KBM-7 (cell line): Measurements from ENCODE around the gene SLC6A9.

Experiments
- DNase-seq: peaks from one replicate; pipeline ENCODE4 v3.0.0-alpha.2; 2015
- in situ Hi-C: fragments of 300-500 bp; cut with MboI; formaldehyde crosslinking; loops from 2 replicates; pipeline ENCODE4 v1.14.3; 2020; ENCODE audit warnings: low sequenced_read_pairs, low pct_unique_long_range_greater_than_20kb, mixed read lengths

Gene SLC6A9

DNA sequence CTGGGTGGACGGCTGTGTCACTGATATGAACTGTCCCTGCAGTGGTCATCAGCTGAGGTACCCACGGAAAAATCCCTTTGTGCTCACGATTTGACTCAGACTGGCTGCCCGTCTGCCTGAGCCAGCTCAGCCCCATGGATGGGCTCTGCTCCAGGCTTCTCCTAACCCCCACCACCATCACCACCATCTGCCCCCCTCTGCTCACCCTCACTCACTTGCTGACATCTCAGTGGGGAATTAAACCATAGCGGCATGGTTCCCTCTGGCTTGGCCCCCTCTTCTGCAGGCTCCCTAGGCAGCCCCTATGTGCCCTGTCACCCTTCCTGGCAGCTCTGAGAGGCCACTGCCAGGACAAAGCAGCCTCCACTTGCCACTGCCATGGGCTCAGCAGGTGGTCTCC lies 17.3 kb downstream of the SLC6A9 start:
- in situ Hi-C loops = no loop called here
- DNase-seq = no peak

DNA sequence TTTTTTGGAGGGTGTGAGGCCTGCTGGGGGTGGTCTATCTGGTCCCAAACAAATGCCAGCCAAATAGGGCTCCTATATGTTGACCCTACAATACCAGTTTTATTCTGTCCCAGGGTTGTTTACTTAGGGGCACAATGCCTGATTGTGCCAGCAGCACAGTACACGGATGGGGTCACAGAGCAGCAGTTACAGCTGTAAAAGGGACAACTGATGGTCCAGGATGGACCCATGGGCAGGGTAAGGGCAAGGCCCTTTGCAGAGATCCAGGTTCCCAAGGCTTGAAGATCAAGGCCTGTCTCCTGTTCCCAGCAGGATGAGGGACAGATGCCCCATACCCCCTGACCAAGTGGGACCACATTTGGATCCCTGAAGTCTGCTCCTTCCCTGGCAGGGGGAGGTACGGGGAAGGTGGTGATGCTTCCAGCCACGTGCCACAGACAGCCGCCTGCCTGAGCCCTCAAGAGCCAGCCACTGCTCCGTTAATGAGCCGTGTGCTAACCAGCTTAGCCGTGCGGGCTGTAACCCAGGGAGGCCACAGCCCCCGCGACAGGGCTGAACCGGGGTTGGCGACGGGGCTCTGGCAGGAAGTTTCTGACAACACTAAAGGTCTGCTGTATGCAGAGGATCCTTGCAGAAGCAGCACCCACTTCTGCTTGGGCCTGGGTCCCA lies 18.2 kb downstream of the SLC6A9 start:
- peak; percentile 70 for DNase-seq
- in situ Hi-C loops = no loop called here

DNA sequence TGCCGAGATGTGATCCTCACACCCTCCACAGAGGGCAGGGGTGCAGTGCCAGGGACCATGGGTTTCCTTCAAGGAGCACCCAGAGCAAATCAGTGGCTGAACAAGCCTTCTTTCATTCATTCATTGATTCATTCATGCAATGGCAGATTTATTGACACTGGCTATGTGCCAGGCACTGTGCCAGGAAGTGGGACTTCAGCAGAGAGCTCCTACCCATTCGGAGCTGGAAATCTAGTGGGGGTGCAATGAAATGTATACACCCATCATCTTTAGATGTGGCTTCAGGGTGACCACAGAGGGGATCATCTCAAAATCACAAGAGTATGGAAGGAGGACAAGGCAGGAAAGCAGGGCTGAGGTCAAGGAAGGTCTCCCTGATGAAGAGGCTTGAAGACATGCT lies 18.9 kb downstream of the SLC6A9 start:
- in situ Hi-C loops = no loop called here
- no peak for DNase-seq

DNA sequence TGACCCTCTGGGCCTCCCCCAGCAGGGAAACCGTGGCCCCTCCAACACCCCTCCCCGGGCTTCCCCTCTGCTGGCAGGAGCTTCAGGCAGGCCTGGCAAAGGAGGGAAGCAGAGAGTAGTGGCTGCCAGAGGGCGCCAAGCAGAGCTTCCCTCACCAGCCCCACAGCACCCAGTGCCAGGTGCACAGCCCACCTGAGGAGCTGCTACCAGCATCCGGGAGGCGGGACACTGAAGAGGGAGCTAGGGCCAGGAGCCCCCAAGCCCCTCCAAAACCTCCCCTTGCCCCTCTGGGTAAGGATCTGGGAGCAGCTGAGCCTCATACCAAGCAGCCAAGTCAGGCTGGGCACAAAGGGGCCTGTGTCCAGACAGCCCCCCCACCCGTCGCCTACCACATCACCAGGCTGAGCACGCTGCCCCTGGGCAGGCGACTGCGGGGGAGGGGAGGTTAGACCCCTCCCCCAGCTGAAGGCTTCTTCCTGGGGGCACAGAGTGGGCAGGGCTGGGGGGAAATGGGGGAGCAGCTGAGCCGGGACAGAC lies 20.3 kb downstream of the SLC6A9 start:
- DNase-seq = no peak
- in situ Hi-C loops = no loop called here

DNA sequence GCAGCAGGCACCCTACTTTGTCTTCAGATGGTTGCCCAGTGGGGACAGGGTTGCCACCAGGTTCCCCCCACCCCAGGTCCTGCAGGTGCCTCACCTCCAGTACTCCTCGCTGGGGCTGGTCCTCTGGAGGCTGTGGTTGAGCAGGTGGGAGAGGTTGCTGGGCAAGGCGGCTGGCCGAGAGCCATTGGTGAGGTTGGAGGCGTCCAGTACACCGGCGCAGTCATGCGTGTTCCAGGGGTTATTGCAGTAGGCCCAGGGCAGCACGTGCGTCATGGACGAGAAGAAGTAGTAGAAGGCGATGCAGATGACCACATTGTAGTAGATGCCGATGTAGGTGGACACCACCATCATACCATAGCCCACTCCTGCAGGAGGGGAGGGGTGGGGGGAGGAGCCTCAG lies 23.0 kb downstream of the SLC6A9 start:
- in situ Hi-C loops = no loop called here

DNA sequence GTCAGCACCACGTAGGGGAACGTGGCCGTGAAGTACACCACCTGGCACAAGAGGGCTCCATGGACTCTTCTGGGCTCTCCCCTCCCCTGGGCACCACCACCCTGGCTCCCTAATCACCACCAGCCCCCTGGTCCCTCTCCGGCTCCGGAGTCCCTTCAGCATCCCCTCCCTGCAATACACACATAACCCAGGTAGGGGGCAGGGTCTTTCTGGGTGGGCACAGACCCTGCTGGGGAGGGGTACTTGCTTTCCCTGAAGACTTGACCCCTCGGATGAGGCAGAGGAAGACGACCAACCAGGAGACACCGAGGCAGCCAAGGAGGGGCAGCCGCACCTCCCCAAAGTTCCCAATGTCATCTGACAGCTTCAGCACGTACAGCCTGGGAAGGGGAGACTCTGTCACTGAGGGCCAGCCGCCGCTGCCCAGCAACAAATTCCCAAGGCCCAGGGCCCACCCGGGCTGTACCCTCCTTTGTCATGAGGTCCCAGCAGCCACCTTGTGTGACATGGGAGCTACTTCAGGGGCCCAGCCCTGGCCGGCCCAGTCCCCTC lies 28.6 kb downstream of the SLC6A9 start:
- in situ Hi-C loops = no loop called here

More for the DNA sequence above, 23.0 kb downstream of the SLC6A9 start:
- DNase-seq = no peak

DNA sequence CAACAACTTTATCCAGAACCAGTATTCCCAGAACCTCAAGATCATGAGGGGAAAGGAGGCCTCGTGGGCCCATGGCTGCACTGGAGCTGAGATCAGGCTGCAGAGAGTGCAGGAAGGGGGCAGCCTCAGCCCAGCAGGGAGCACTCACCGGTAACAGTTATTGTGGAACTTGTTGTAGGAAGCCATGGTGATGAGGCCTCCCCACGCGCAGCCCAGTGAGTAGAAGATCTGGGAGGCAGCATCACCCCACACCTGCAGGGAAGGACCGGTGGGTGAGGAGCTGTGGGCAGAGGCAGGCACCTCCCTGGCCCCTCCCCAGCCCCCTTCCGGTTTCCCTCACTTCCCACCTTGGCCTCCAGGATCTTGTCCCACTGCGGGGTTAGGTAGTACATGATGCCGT lies 29.1 kb downstream of the SLC6A9 start:
- in situ Hi-C loops = no loop called here
- DNase-seq = no peak

More for the DNA sequence above, 28.6 kb downstream of the SLC6A9 start:
- DNase-seq = no peak

DNA sequence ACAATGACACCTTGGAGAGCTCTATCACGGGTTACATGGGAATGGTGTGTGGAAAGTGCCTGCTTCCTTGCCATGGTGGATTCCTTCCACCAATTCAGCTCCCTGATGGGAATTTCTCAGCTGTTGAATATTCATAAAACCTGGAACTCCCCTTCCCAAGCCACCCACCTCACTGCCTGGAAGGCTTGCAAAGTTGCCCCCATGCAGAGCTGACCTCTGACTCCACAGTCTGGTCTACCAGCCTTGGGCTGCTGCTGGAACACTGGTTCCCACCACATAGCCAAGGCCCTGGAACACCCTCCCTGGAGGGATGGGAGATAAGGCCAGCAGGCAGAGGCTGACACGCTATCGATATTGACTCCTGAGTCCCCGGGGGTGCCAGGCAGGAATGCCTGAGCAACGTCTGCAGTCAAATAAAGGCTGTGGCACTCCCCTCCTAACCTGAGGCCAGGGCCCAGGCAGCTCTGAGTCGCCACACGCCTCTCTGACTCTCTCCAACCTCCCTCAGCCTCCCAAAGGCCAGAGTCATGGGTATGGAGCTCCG lies 31.1 kb downstream of the SLC6A9 start:
- DNase-seq = no peak
- in situ Hi-C loops = no loop called here

DNA sequence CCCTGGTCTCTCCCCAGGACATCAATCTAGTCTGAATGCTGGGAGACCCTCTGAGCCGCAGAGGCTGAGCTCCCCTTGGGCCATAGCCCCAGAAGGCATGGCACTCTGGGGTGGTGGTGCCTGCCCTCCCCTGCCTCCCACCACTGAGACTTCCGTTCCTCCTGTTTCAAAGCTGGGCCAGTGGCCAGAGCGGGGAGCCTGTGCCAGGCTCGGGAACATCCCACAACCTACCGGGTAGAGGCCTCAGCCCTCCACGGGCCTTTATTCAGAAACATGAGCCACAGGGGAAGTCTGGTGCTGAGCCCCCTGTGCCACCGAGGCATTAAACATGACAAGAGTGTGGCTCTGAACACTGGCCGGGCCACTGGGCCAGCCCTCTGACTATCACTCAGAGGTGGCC lies 31.8 kb downstream of the SLC6A9 start:
- in situ Hi-C loops = no loop called here
- no peak for DNase-seq

DNA sequence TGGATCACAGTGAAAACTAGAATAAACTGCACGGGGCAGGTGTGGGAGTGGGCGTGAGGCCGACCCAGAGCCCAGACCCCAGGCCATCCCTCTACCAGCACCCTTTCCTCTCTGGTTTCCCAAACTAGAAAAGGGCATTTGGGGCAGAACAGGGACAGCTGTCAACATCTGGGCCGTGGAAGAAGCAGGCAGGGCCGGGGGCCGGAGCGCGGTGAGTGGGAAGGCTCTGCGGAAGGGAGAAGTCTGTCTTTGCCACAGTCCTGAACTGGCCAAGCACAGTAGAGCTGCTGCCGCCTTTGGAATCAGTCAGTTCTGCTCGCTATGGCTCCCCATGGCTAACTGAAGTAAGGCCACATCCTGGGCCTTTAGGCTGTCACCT lies 33.3 kb downstream of the SLC6A9 start:
- in situ Hi-C loops = no loop called here
- DNase-seq = no peak

DNA sequence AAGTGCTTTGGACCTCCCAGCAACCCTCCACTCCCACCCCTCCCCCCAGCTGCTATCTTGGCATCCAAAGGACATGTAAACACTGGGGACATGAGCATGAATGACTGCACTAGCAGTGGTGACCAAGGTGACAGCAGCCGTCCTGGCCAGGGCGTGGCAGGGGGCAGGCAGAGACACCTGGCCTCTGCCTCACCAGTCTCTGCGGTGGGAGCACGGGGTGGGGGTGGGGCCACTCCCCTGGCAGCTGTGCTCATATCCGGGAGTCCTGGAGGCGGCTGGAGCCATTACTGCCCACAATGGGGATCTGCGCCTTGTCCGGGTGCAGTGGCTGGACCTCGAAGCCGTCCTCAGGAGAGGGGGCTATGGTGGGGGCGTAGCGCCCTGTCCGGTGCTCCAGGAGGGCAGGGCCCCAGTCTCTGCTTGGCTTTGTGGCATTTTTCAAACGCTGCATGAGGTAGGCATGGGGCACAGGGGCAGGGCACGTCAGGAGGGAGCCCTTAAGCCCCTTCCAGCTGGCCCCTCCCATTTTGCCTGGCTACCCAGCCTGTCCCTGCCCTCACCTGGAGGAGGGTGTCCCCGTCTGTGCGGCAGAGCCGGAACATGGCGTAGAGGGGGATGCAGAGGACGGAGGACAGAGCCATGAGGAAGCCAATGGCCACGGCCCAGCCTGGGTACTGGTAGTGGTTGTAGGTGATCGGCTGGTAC lies 33.8 kb downstream of the SLC6A9 start:
- no peak for DNase-seq
- in situ Hi-C loops = no loop called here

DNA sequence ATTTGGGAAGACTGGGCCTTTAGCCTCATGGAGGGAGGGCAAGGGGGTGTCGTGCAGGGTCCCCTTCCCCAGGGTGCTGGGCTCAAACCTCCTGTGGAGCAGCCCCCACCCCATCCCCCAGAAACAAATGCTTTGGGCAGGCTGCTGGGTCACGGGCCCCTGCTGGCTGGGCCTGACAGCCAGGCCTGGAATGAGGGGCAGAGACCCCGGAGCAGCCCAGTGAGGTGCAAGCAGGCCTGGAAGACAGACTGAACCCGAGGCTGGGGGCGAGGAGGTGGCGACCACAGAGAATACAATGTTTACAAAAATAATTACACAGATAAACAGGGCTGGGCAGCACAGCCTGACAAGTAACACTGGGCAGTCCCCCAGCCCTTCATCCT lies 34.5 kb downstream of the SLC6A9 start:
- DNase-seq = no peak
- in situ Hi-C loops = no loop called here

DNA sequence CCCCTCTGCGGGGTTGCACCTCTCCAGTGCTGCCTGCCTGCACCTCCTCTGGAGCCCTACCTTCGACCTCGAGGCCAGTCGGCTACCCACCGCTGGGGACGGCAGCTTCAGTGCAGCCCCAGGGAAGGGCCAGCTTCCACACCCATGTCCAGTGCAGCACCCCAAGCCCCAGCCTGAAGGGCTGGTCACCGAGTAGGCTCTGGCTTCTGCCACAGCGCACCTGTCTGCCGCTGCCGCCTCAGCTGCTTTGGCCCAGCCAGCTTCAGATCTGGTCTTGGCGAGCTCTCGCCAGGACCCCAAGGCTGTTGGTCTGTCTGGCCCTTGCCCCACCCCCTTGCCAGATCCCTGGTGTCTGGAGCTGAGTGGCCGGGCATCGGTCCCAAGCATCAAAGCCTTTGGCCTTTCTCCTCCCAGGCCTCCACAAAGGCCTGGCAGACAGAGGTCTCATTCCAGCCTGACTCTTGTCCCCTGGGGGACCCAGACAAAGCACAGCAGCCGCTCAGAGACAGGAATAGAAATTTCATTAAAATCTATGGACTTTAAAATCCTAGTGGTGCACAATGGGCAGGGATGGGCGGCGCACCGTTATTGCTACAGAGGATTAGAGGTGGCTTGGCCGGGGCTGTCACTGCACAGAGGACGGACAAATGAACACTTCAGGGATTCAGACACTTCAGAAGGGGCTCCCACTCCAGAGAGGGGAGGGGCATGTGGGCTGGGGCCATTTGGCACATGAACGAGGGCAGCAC lies 35.1 kb downstream of the SLC6A9 start:
- in situ Hi-C loops = no loop called here
- DNase-seq = no peak

DNA sequence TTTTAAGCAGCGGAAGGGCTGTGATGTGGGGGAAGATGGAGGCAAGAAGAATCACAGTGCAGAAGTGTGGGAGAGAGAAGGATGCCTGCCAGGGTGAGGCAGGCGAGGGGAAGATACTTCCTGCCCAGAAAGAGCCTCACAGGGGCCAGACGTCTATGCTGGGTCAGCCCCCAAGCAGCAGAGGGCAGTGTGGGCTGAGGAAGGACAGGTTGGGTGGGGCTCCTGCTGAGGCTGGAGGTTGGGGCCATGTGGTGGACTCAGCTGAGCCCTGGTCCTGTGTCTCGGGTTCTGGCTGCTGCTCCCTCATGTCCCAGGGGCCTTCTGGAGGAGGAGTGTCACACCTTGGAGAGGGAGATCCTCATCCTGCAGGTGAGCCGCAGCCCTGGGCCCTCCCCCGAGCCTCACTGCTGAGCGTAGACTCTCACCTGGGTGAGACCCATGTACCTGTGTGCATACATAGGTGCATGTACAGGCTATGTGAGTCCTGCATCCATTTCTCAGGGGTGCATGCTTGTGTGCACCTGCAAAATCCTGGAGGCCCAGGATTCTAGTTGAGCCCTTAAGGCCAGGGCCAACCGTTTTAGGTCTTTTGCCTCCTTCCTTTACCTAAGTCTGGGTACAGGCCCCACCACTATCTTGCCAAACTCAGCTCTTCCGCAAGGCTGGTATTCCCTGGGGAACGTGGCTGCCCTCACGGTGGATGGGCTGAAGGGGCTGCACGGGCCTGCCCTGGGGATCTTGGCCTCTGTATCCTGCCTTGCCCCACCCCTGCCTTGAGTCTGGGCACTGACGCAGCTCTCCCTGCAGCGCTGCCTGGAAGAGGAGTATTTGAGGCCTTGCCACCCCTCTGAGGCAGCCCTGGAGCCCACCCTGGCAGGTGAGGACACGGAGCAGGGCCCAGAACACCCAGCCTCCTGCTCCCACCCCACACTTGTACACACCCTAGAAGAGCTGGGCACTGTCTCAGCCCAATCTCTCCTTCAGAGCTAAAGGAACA lies 36.2 kb downstream of the SLC6A9 start:
- peak; percentile 69 for DNase-seq
- in situ Hi-C loops = no loop called here

DNA sequence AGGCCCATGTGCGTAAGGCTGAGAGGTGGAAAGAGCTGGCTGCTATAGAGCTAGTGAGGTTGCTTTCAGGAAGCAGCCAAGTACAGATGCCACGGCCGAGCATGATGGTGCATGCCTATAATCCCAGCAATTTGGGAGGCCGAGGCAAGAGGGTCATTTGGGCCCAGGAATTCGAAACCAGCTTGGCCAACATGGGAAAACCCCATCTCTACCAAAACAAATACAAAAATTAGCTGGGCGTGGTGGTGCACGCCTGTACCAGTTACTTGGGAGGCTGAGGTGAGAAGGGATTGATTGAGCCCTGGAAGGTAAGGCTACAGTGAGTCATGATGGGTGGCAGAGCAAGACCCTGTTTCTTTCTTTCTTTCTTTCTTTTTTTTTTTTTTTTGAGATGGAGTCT lies 37.2 kb downstream of the SLC6A9 start:
- no peak for DNase-seq
- in situ Hi-C loops = no loop called here

DNA sequence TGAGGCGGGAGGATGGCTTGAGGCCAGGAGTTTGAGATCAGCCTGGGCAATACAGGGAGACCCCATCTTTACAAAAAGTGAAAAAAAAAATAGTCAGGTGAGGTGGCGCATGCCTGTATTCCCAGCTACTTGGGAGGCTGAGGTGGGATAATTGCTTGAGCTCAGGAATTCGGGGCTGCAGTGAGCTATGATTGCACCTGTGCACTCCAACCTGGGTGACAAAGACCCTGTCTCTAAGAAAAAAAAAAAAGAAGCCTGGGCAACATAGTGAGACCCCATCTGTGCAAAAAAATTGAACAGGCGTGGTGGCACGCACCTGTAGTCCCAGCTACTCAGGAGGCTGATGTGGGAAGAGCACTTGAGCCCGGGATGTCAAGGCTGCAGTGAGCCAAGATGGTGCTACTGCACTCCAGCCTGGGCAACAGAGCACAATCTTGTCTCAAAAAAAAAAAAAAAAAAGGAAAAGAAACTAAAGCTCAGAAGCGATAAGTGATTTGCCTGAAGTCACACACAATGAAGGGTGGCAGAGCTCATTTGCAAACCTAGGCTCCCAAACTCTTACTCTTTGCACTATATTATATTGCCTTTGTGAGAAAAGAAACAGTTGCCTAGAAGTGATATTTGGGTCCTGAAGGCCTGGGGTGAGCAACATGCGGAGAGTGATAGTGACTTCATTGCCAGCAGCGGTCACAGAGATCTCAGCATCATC lies 37.9 kb downstream of the SLC6A9 start:
- no peak for DNase-seq
- in situ Hi-C loops = no loop called here

DNA sequence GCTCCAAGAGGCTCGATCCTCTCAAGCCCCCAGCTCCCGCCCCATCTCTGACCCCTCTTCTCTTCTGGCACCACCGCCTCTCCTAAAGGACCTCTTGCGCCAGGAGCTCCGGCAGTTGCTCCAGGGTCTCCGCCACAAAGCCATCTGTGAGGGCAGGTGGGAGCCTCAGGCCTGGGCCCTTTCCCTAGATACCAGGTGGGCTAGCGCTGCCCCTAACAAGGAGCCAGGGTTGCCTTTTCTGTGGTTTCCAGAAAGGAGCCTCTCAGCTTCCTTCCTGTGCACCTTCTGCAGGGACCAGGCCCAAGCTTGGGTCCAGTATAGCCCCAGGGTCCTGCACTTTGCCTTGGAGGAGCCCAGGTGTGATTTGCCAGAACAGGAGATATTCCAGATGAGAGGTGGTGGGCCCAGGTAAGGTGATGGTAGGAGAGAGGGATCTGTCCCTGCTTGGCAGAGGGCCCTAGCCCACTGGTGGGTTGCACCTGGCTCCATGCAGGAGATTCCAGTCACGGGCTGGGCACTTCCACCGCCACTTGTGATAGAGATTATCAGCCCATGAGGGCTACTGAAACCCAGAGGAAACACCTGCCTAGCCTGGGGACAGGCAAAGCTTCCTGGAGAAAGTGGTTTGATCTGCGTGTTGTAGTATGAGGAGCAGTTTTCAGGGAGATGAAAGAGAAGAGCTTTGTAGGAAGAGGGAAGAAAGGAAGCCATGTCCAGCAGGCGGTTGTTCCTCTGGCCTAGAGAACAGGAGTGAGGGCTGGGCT lies 38.8 kb downstream of the SLC6A9 start:
- DNase-seq = no peak
- in situ Hi-C loops = no loop called here
